AG09309 (cell line): ENCODE data around the gene ZRANB1.

Experiments used
- DNase-seq: peaks from one replicate; pipeline ENCODE4 v3.0.0-alpha.2; 2010; ENCODE audit warnings: low read depth
- H3K4me3 ChIP-seq: 2 replicates; pipeline ENCODE4 v1.5.1; 2011; ENCODE audit warnings: mild to moderate bottlenecking, low read depth, low read length, moderate library complexity; ENCODE audit not compliant: control insufficient read depth
- TF ChIP-seq, protein P1 (sequence below): IDR thresholded peaks from 2 replicates; pipeline ENCODE4 v1.5.1; 2011; ENCODE audit warnings: mild to moderate bottlenecking, low read depth, low read length, inconsistent platforms; ENCODE audit not compliant: insufficient read depth, control insufficient read depth; ENCODE audit errors: missing control alignments

Gene ZRANB1

DNA sequence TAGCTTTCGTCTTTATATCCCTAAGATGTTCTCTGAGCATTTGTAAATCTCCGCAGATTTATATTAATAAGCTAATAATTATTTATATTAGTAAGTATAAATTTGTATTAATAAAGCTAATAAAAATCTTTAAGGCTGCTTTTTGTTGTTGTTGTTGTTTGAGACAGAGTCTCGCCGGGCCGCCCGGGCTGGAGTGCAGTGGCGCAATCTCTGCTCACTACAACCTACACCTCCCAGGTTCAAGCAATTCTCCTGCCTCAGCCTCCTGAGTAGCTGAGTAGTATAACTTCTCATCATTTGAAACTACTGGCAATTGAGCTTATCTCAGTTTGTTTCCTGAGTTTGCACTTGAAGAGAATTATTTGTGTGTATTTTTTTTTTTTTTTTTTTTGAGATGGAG, 5.1 kb upstream of the ZRANB1 start:
- TF ChIP-seq, protein P1, sequence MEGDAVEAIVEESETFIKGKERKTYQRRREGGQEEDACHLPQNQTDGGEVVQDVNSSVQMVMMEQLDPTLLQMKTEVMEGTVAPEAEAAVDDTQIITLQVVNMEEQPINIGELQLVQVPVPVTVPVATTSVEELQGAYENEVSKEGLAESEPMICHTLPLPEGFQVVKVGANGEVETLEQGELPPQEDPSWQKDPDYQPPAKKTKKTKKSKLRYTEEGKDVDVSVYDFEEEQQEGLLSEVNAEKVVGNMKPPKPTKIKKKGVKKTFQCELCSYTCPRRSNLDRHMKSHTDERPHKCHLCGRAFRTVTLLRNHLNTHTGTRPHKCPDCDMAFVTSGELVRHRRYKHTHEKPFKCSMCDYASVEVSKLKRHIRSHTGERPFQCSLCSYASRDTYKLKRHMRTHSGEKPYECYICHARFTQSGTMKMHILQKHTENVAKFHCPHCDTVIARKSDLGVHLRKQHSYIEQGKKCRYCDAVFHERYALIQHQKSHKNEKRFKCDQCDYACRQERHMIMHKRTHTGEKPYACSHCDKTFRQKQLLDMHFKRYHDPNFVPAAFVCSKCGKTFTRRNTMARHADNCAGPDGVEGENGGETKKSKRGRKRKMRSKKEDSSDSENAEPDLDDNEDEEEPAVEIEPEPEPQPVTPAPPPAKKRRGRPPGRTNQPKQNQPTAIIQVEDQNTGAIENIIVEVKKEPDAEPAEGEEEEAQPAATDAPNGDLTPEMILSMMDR = no peak
- no peak for DNase-seq
- H3K4me3 ChIP-seq = no peak overlapping the region

DNA sequence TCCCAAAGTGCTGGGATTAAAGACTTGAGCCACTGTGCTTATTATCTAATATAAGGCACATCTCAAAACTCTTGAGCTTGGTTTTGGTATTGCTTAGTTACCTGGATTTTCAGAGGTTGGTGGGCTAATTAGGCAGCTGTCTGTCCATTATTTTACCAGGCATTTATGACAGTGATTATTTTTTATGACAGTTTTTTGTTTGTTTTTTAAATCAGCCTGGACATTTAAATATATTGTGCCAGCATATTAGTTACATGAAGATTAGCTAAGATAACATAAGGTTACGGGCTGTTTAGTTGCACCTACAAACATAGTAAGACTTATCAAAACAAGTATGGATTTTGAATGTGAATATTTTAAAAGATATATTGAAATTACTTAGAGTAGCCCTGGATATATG, 2.6 kb upstream of the ZRANB1 start:
- H3K4me3 ChIP-seq = no peak overlapping the region
- DNase-seq = no peak
- TF ChIP-seq, protein P1 = no peak

DNA sequence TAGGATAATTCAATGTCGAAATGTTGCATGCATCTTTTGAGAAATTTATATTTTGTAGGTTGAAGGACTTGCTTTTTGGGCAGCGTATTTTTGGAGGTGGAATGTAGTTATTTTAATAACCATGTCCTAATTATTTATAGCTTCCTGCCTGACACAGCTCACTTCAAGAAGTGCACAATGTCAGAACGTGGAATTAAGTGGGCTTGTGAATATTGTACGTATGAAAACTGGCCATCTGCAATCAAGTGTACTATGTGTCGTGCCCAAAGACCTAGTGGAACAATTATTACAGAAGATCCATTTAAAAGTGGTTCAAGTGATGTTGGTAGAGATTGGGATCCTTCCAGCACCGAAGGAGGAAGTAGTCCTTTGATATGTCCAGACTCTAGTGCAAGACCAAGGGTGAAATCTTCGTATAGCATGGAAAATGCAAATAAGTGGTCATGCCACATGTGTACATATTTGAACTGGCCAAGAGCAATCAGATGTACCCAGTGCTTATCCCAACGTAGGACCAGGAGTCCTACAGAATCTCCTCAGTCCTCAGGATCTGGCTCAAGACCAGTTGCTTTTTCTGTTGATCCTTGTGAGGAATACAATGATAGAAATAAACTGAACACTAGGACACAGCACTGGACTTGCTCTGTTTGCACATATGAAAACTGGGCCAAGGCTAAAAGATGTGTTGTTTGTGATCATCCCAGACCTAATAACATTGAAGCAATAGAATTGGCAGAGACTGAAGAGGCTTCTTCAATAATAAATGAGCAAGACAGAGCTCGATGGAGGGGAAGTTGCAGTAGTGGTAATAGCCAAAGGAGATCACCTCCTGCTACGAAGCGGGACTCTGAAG, 620 bp downstream of the ZRANB1 start:
- no peak for DNase-seq
- TF ChIP-seq, protein P1 = no peak
- H3K4me3 ChIP-seq = no peak overlapping the region

GRCh38 chr10:124943301-124944092, 1.6 kb downstream of the ZRANB1 start:
- peak; percentile 48 for DNase-seq
- H3K4me3 ChIP-seq = no peak overlapping the region
- TF ChIP-seq, protein P1 = no peak

DNA sequence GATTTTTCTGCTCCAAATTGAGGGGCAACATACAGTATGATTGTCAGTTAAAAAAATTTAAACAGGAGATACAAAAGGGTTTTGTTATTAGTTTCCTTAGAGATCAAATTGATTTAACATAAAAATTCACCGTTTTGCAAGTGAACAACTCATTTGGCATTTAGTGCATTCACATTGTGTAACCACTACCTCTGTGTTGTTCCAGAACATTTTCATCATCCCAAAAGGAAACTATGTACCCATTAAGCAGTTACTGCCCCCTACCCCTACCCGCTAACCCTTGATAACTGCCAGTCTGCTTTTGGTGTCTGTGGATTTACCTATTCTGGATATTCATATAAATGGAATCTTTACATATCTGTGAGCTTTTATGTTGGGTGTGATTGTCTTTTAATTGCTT, 3.1 kb downstream of the ZRANB1 start:
- DNase-seq = peak; percentile 23
- TF ChIP-seq, protein P1 = no peak
- no peak overlapping the region for H3K4me3 ChIP-seq

GRCh38 chr10:124946945-124947344, 5.0 kb downstream of the ZRANB1 start:
- H3K4me3 ChIP-seq = no peak overlapping the region
- TF ChIP-seq, protein P1 = no peak
- DNase-seq = no peak
